ENCODE data around the gene FHAD1.
"Not testable (repeated sequence)": the region's sequence is repeated elsewhere in the genome, so short reads cannot be mapped to it uniquely, and the experiment has no call there.

Gene FHAD1

GRCh38 chr1:15425521-15425920 lies 178.5 kb downstream of the FHAD1 start:
- DNase-seq, result no peak

- DNase-seq, result no peak
These were observed 178.9 kb downstream of the FHAD1 start for GRCh38 chr1:15425958-15426357.

GRCh38 chr1:15426492-15427279 lies 179.7 kb downstream of the FHAD1 start:
- DNase-seq, result no peak

- DNase-seq, result no peak
These were observed 180.2 kb downstream of the FHAD1 start for GRCh38 chr1:15427280-15427666.

- not testable (repeated sequence) for DNase-seq
These were observed 181.2 kb downstream of the FHAD1 start for GRCh38 chr1:15428252-15428651.

GRCh38 chr1:15428815-15429435 lies 181.9 kb downstream of the FHAD1 start:
- DNase-seq, result no peak

GRCh38 chr1:15429701-15430149 lies 182.7 kb downstream of the FHAD1 start:
- no peak for DNase-seq

- peak; percentile 74 for DNase-seq
These were observed 184.0 kb downstream of the FHAD1 start for GRCh38 chr1:15430787-15431570.

- DNase-seq, result no peak
These were observed 184.5 kb downstream of the FHAD1 start for GRCh38 chr1:15431571-15431948.

- no peak for DNase-seq
These were observed 185.3 kb downstream of the FHAD1 start for GRCh38 chr1:15432324-15432723.

GRCh38 chr1:15433471-15433870 lies 186.4 kb downstream of the FHAD1 start:
- no peak for DNase-seq

GRCh38 chr1:15434739-15435138 lies 187.7 kb downstream of the FHAD1 start:
- not testable (repeated sequence) for DNase-seq

GRCh38 chr1:15435239-15436077 lies 188.4 kb downstream of the FHAD1 start:
- DNase-seq, result no peak

- DNase-seq, result no peak
These were observed 189.9 kb downstream of the FHAD1 start for GRCh38 chr1:15436881-15437442.

- DNase-seq, result no peak
These were observed 192.3 kb downstream of the FHAD1 start for GRCh38 chr1:15439325-15439724.

GRCh38 chr1:15440357-15440756 lies 193.3 kb downstream of the FHAD1 start:
- DNase-seq, result no peak

GRCh38 chr1:15441247-15441646 lies 194.2 kb downstream of the FHAD1 start:
- no peak for DNase-seq

GRCh38 chr1:15442119-15442518 lies 195.1 kb downstream of the FHAD1 start:
- DNase-seq, result no peak

- DNase-seq, result no peak
These were observed 195.7 kb downstream of the FHAD1 start for GRCh38 chr1:15442759-15443158.

GRCh38 chr1:15443281-15443680 lies 196.3 kb downstream of the FHAD1 start:
- DNase-seq, result no peak

GRCh38 chr1:15444468-15445389 lies 197.7 kb downstream of the FHAD1 start:
- no peak for DNase-seq
